Activated CD8-positive, alpha-beta memory T cell treated with anti-CD3 and anti-CD28 coated beads for 36 hours (primary cell): ENCODE data around the gene RAB1B. TPM values are rescaled to one million over a fixed set of nuclear protein-coding genes. Genes with fewer than 3 reads are reported as not detected.
"Not testable (repeated sequence)": the region's sequence is repeated elsewhere in the genome, so short reads cannot be mapped to it uniquely, and the experiment has no call there.

Experiments used
- CTCF ChIA-PET: fragments of 350-600 bp; sonication (Branson Sonifier 250); formaldehyde crosslinking; loops from one replicate; lab custom pipeline; 2021; ENCODE audit warnings: antibody characterized with exemption; lab: Charles Lee
- POLR2A ChIA-PET: fragments of 350-600 bp; sonication (Branson Sonifier 250); formaldehyde crosslinking; loops from one replicate; lab custom pipeline; 2021; ENCODE audit warnings: antibody characterized with exemption; lab: Charles Lee
- total RNA-seq, 2 experiments: library from RNA; stranded (reverse); gene quantifications; one replicate each; pipeline ENCODE4 v1.2.3, GENCODE V29; 2021

Gene RAB1B
- total RNA-seq, 2 experiments from 2014 or later: 118 TPM

- POLR2A ChIA-PET: interaction anchor here (1.2 kb wide), 1 partner anchor 26 kb away, joined by 3 read pairs; the partner anchor contains the start of gene YIF1A
- CTCF ChIA-PET: interaction anchor here (1.1 to 1.8 kb wide), 3 partner anchors 11 to 41 kb away, joined by 3 to 5 read pairs (median 4); no protein-coding TSS in a partner anchor
Measured at GRCh38 chr11:66262696-66263095, 5.7 kb upstream of the RAB1B start.

GRCh38 chr11:66263231-66263630, 5.2 kb upstream of the RAB1B start:
- ChIA-PET CTCF (interaction anchor here (0.7 to 1.2 kb wide), 3 partner anchors 20 to 103 kb away, joined by 3 to 4 read pairs (median 4); no protein-coding TSS in a partner anchor), POLR2A (interaction anchor here (1.2 kb wide), 1 partner anchor 26 kb away, joined by 3 read pairs; the partner anchor contains the start of gene YIF1A)

GRCh38 chr11:66263785-66264184, 4.7 kb upstream of the RAB1B start:
- ChIA-PET CTCF (interaction anchor here (0.7 to 1.2 kb wide), 3 partner anchors 19 to 103 kb away, joined by 3 to 4 read pairs (median 4); no protein-coding TSS in a partner anchor), POLR2A (interaction anchor here (1.2 kb wide), 1 partner anchor 25 kb away, joined by 3 read pairs; the partner anchor contains the start of gene YIF1A)

GRCh38 chr11:66264383-66264782, 4.1 kb upstream of the RAB1B start:
- POLR2A ChIA-PET: no interaction called here
- CTCF ChIA-PET: interaction anchor here (2.6 kb wide), 1 partner anchor 43 kb away, joined by 9 read pairs; no protein-coding TSS in a partner anchor

- ChIA-PET CTCF (interaction anchor here (2.6 kb wide), 1 partner anchor 43 kb away, joined by 9 read pairs; no protein-coding TSS in a partner anchor), POLR2A (no interaction called here)
Measured at GRCh38 chr11:66264914-66265313, 3.5 kb upstream of the RAB1B start.

- ChIA-PET POLR2A (no interaction called here), CTCF (interaction anchor here (0.6 to 2.6 kb wide), 2 partner anchors 44 to 221 kb away, joined by 3 to 9 read pairs; no protein-coding TSS in a partner anchor)
Measured at GRCh38 chr11:66265531-66266377, 2.7 kb upstream of the RAB1B start.

GRCh38 chr11:66266378-66267038, 1.9 kb upstream of the RAB1B start:
- CTCF ChIA-PET: interaction anchor here (0.6 to 2.6 kb wide), 5 partner anchors 16 to 222 kb away, joined by 3 to 9 read pairs (median 3); partner anchors contain the start of gene MRPL11
- POLR2A ChIA-PET: no interaction called here

GRCh38 chr11:66267039-66267378, 1.4 kb upstream of the RAB1B start:
- CTCF ChIA-PET: interaction anchor here (1.4 to 1.5 kb wide), 3 partner anchors 15 to 172 kb away, joined by 3 to 4 read pairs (median 3); partner anchors contain the start of gene MRPL11
- POLR2A ChIA-PET: interaction anchor here (1.2 to 1.3 kb wide), 2 partner anchors 22 to 46 kb away, joined by 5 to 8 read pairs; partner anchors contain the start of gene YIF1A

GRCh38 chr11:66267379-66268243, 828 bp upstream of the RAB1B start:
- ChIA-PET POLR2A (interaction anchor here (1.2 to 1.3 kb wide), 2 partner anchors 21 to 45 kb away, joined by 5 to 8 read pairs; partner anchors contain the start of gene YIF1A), CTCF (interaction anchor here (0.8 to 1.5 kb wide), 7 partner anchors 13 to 171 kb away, joined by 3 to 4 read pairs (median 3); partner anchors contain the start of genes MRPL11 and YIF1A)

- ChIA-PET CTCF (interaction anchor here (0.8 to 1.5 kb wide), 3 partner anchors 13 to 47 kb away, joined by 3 to 4 read pairs (median 3); partner anchors contain the start of gene YIF1A), POLR2A (interaction anchor here (0.6 kb wide), 1 partner anchor 133 kb away, joined by 8 read pairs; no protein-coding TSS in a partner anchor)
Measured at GRCh38 chr11:66268952-66269905, 790 bp downstream of the RAB1B start.

GRCh38 chr11:66271816-66272215, 3.4 kb downstream of the RAB1B start:
- ChIA-PET CTCF (interaction anchor here (0.7 to 3.8 kb wide), 3 partner anchors 10 to 222 kb away, joined by 3 to 24 read pairs (median 6); partner anchors contain the start of gene YIF1A), POLR2A (interaction anchor here (0.6 to 1.1 kb wide), 2 partner anchors 9 to 13 kb away, joined by 3 to 4 read pairs; no protein-coding TSS in a partner anchor)

GRCh38 chr11:66272596-66272995, 4.2 kb downstream of the RAB1B start:
- ChIA-PET CTCF (interaction anchor here (0.8 to 3.8 kb wide), 2 partner anchors 9 to 49 kb away, joined by 3 to 24 read pairs; no protein-coding TSS in a partner anchor), POLR2A (interaction anchor here (0.6 to 1.1 kb wide), 2 partner anchors 8 to 188 kb away, joined by 3 read pairs; no protein-coding TSS in a partner anchor)

GRCh38 chr11:66274219-66274618, 5.8 kb downstream of the RAB1B start:
- CTCF ChIA-PET: no interaction called here
- POLR2A ChIA-PET: no interaction called here

- CTCF ChIA-PET: interaction anchor here (0.8 kb wide), 1 partner anchor 11 kb away, joined by 3 read pairs; no protein-coding TSS in a partner anchor
- POLR2A ChIA-PET: no interaction called here
Measured at GRCh38 chr11:66275396-66275795, 7.0 kb downstream of the RAB1B start.

- ChIA-PET POLR2A (no interaction called here), CTCF (interaction anchor here (0.8 kb wide), 1 partner anchor 11 kb away, joined by 3 read pairs; no protein-coding TSS in a partner anchor)
Measured at GRCh38 chr11:66275984-66276612, 7.7 kb downstream of the RAB1B start.

GRCh38 chr11:66276619-66277018, 8.2 kb downstream of the RAB1B start:
- CTCF ChIA-PET, POLR2A ChIA-PET: not testable (repeated sequence)
